ENCODE data around the gene DDX59. TPM values are rescaled to one million over a fixed set of nuclear protein-coding genes. Genes with fewer than 3 reads are reported as not detected.

DDX59 gene
- total and polyA plus RNA-seq, 9 of the 15 experiments (the other 6 are each of a cell fraction or from before 2014, with no cell fraction given) = 8.3 to 30.4 (median 19.8) TPM

GRCh38 chr1:200627575-200628222, 42.0 kb downstream of the DDX59 start:
- TF ChIP-seq, protein P1, sequence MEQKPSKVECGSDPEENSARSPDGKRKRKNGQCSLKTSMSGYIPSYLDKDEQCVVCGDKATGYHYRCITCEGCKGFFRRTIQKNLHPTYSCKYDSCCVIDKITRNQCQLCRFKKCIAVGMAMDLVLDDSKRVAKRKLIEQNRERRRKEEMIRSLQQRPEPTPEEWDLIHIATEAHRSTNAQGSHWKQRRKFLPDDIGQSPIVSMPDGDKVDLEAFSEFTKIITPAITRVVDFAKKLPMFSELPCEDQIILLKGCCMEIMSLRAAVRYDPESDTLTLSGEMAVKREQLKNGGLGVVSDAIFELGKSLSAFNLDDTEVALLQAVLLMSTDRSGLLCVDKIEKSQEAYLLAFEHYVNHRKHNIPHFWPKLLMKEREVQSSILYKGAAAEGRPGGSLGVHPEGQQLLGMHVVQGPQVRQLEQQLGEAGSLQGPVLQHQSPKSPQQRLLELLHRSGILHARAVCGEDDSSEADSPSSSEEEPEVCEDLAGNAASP (IDR thresholded peaks at IDR 0.05) = 0 out of 2 replicates have a peak, but pooled peaks have one; percentile 10
- TF ChIP-seq RAD21 (CRISPR knock-in tag; conservative IDR thresholded peaks at IDR 0.05 in 1 of 2, IDR thresholded peaks at IDR 0.05 in 1 of 2) = no peak
- no peak overlapping the region for H3K27ac ChIP-seq (ENCODE audit: extremely low read depth, low read depth, low read length)
- POLR2A ChIA-PET = interaction anchor here (0.6 to 1.6 kb wide), 5 partner anchors 13 to 531 kb away, joined by 3 to 6 read pairs (median 3); no protein-coding TSS in a partner anchor
- no peaks in the 10 kb centered on the region for H3K79me2 ChIP-seq (ENCODE audit: control insufficient read depth, insufficient read depth, low read length)
- no peak overlapping the region for H3K4me3 ChIP-seq
- CTCF ChIA-PET (ENCODE audit: low intra/inter-chr PET ratio) = no interaction called here
- no peaks in the 10 kb centered on the region for H3K36me3 ChIP-seq (ENCODE audit: control insufficient read depth, insufficient read depth, low read length)
- intact Hi-C loops (cut with micrococcal nuclease) (loop anchor here (5.0 kb wide), 1 partner anchor 110 kb away; the partner anchor contains the start of gene CAMSAP2), in situ Hi-C loops (cut with MboI) (no loop called here)
- no peaks in the 10 kb centered on the region for H4K20me1 ChIP-seq (replicated peaks; ENCODE audit: control insufficient read depth, insufficient read depth, low read length)
- 47% methylated on average over 1 of the region's 1 CpG for WGBS (ENCODE audit: insufficient coverage, low coverage, missing lambda C conversion rate)
- H3K9me3 ChIP-seq (replicated peaks; ENCODE audit: control insufficient read depth, insufficient read depth, low read depth, low read length) = no peaks in the 10 kb centered on the region
- no TSS peak for BruUV-seq (replicated peaks)
- ATAC-seq (no peak; the same call in 2 of the 3 replicates), DNase-seq (ENCODE audit: extremely low read depth in 1 of 4, low spot score in 3 of 4) (no peak), FAIRE-seq (no peak)
- H2AFZ ChIP-seq (ENCODE audit: low read depth, low read length) = peak overlapping the region; percentile 70
- peak overlapping the region in 1 of 2 experiments; percentile 11; a peak in 1 of 4 replicates for H3K9ac ChIP-seq (ENCODE audit: insufficient read depth in 1 of 2, low read depth in 2 of 2, low read length in 2 of 2)
- no peak overlapping the region for H3K4me2 ChIP-seq (ENCODE audit: insufficient read depth, low read length)
- no peaks in the 10 kb centered on the region for H3K9me1 ChIP-seq (ENCODE audit: control insufficient read depth, insufficient read depth, low read length)
- H3K4me1 ChIP-seq (replicated peaks in 1 of 2; ENCODE audit: control insufficient read depth in 2 of 2, insufficient read depth in 2 of 2, low read length in 2 of 2) = peaks cover 0 to 10% of the 10 kb centered on the region in 2 experiments; a peak in 2 of 5 replicates
- H3K27me3 ChIP-seq (ENCODE audit: control insufficient read depth in 2 of 2, insufficient read depth in 2 of 2, low read length in 2 of 2) = no peaks in the 10 kb centered on the region

Measured in K562 (cell line).